Left lobe of liver (tissue), 2 donors: ENCODE results near the gene UBN2. TPM values are rescaled to one million over a fixed set of nuclear protein-coding genes. Genes with fewer than 3 reads are reported as not detected.

Experiments
- ATAC-seq: fragments of 200-7000 bp; cut with Tn5 transposase; one replicate; pipeline ENCODE4 v1.9.1; 2020; ENCODE audit warnings: mild to moderate bottlenecking, moderate library complexity
- DNase-seq: peaks from one replicate; pipeline ENCODE4 v3.0.0-alpha.2; 2020; ENCODE audit warnings: low spot score
- total RNA-seq: library from RNA; stranded (reverse); gene quantifications from one replicate; pipeline ENCODE4 v1.2.1, GENCODE V29; 2021
- donor health status: DM: no; HTN: no; CAD: no; lungs with moderate emphysema.
- donor health status: DM: no; HTN: yes; CAD: no.

The UBN2 gene
- total RNA-seq, 1 donor from 2014 or later: 8.9 TPM

DNA sequence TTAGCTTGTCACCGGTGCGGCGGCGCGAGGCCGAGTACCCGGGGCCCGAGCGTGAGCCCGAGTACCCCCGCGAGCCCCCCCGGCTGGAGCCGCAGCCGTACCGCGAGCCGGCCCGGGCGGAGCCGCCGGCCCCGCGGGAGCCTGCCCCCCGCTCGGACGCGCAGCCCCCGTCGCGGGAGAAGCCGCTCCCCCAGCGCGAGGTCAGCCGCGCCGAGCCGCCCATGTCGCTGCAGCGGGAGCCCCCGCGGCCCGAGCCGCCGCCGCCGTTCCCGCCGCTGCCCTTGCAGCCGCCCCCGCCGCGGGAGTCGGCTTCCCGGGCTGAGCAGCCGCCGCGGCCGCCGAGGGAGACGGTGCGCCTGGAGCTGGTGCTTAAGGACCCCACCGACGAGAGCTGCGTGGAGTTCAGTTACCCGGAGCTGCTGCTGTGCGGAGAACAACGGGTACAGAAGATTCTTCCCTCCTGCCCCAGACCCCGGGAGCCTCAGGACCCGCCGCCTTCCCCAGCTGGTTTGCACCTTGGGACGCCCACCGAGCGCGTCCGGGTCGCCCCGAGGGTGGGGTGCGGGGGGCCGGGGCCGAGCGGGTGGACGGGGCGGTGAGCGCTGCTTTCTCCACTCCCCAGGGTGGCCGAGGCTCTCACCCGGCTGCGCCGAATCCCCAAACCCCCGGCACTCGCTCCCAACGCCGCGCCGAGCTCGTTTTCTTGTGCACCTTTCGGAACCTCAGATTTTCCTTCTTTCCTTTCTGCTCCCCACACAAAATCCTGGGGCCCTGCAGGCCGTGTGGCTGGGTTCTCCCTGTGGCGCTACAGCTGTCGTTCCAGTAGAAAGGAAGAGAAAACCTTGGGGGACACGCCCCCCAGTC lies 708 bp downstream of the UBN2 start:
- ATAC-seq (peak; percentile 50), DNase-seq (peak; percentile 51)

DNA sequence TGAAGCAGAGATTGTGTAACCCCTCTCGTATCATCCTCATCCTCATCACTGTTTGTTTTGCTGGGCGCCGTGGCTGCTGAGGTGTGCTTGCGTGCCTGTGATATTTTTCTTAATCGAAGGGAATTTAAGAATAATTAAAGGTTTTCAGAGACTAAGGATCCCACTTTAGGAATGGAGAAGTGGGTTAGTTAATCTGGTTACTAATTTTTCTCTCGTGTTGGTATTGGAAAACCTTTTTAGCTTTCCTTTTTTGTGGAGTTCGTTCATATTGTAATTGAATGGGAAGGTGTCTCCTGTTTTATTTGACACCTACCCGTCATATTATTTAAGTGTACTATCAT lies 1.3 kb downstream of the UBN2 start:
- DNase-seq (no peak), ATAC-seq (peak; percentile 37)

DNA sequence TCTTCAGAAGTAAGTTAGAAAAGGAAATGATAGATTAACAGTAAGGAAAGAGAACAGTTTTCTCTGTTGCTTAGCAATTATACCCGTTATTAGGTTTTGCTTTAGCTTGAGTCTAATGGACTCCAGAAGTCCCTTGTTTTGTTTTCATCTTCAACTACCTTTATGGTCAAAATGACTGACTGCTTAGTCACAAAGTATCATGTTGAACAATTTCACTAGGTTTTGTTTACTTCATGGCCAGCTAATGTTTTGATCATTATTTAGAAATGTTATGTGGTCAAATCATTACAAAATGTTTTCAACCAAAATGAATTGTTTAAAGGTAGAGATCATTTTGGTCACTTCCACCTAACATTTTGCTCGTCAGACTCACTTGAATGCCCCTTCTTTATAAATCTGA lies 1.9 kb downstream of the UBN2 start:
- DNase-seq (no peak), ATAC-seq (no peak)

DNA sequence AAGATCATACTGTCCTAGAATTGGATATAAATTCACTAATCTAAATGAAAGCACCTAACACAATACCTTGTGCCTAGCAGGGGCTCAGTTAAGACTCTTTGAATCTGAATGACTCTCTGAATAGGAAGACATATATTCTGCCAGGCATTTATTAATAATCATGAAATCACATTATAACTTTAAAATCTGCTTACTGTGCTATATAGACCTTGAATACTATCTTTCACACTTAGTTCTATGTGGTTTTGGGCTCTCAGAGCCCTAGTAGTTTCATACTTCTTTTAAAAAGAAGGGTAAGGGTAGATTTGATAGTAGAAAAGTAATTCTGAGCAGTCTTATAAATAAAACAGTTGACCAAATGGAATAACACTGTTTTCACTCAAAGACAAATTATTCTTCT lies 10.2 kb downstream of the UBN2 start:
- ATAC-seq (no peak), DNase-seq (no peak)

DNA sequence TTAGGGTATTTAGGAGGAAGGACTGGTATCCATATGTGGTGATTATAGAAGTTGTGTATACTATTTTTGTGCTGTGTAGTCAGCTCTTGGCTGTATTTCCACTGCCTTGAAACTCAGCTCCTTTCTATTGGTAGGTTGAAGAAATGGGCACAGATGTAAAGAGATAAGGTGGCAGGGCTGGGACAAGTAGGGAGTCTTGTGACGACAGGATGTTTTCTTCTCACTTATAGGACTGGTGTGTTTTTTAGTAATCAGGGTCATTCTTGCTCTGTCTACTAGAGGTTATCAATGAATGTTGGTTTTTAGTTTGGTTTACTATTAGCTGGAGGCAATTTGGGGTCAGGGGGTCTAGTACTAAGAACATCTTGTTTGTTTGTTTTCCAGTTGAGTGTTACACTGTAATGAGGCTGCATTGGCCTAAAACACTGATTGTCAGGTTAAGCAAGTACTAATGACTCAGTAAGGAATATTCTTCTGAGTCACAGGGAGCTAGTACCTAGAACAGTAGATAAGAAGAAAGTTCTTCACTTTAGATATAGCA lies 11.8 kb downstream of the UBN2 start:
- ATAC-seq (no peak), DNase-seq (no peak)

DNA sequence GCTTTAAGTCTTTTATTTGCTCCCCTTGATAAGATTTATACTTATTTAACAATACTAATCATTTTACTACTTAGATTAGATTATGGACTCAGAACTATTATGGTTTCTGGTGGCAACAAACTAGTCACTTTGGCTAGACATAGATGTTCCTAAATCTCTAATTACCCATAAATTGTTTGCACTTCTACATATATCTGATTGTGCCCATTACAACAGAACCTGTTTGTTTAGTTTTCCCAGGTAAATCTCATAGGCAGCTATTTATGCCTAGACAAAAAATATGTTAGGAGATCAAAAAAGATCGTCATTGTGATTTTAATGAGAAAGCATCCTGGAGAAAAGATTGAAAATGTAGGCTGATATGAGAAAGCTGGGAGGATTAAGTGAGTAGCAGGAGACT lies 14.4 kb downstream of the UBN2 start:
- DNase-seq (no peak), ATAC-seq (no peak)

DNA sequence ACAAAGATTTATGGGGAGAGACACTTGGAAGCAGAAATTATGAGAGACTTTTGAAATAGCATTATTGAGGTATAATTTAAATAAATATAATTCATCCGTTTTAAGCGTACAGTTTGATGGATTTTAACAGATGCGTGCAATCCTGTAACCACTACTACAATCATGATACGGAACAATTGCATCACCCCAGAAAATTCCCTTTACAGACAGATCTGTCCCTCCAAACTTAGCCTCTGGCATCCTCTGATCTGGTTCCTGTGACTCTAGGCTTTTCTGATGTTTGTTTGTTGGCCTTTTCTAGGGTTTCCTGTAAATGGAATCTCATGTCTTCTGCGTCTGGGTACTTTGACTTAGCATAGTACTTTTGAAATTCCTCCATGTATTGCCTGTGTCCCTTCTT lies 15.5 kb downstream of the UBN2 start:
- DNase-seq (no peak), ATAC-seq (no peak)

DNA sequence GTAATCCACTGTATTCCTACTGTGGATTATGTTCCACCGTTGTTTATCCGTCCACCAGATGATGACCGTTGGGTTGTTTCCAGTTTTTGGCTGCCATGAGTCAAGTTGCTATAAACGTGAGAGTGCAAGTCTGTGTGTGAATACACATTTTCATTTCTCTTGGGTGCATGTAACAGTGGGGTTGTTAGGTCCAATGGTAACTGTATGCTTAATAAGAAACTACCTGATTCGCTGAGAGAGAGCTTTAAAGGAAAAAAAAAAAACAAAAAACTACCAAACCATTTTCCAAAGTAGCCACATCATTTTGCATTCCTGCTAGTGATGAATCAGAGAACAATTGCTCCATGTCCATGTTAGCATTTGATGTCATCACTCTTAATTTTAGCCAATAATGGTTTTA lies 15.9 kb downstream of the UBN2 start:
- ATAC-seq (no peak), DNase-seq (no peak)

DNA sequence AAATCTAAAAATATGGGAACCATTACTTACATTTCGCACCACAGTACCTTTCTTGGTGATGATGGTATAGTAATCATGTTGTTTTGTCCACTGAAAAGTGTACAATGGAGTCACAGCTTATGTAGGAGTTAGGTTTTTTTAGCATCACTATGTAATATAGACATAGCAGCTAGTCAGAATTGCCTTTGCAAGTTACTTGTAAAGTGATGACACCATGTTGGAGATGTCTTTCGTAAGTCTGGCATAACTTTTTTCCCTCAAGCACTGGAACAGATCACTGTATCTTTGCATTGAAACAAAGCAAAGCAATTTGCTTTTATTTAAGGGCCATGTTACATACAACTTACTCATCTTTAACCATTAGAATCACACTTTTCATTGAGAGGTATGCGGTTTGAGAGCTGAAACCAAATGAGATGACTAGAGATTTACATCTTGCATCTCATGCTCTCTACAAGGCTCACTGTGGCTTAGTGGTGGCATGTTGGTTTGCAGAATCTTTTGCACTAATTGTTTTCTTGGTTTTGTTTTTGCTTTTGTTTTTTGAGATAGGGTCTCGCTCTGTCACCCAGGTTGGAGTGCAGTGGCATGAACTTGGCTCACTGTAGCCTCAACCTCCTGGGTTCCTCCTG lies 18.3 kb downstream of the UBN2 start:
- no peak for DNase-seq
- no peak for ATAC-seq

DNA sequence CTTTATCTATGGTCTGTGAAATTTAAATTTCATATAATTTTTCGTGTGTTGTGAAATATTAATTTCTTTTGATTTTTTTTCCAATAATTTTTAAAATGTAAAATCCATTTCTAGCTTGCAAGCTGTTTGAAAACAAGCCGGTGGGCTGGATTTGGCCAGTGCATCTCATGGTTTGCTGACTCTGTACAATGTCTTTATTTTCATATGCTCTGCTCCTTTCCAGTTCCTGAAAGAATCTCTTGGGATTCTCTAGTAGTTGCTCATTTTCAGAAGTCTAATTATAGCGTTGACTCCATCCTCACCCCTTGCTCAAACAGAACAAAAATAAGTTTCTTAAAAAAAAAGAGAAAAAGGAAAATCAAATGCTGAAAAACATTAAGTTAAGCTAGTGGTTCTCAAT lies 21.4 kb downstream of the UBN2 start:
- no peak for DNase-seq
- no peak for ATAC-seq

DNA sequence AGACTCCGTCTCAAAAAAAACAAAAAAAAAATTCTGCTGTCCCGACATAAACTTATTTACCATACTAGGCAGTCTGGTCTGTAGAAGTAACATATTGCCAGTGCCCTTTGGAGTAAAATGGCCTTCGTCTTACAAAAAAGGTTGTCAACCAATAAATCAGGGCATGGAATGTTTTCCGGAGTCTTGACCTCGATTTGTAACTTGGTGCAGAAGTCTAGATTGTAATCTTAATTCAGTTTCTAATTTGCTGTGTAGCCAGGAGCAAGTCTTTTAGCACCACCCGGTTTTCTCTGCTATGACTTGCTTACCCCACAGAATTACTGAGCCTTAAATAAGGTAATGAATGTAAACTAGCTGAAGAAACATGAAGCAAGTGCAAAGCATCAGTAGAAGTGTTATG lies 23.2 kb downstream of the UBN2 start:
- no peak for ATAC-seq
- no peak for DNase-seq

DNA sequence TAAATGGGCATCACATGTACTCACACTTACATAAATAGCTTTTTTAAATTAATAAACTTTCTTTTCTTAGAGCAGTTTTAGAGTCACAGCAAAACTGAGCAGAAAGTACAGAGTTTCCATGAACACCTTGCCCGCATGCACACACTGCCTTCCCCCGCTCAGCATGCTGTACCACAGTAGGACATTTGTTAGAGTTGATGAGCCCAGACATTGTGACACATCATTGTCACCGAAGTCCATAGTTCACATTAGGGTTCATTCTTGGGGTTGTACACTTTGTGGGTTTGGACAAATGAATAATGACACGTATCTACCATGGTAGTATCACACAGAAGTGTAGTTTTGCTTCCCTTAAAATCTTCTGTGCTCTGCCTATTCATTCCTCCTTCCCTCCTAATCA lies 23.7 kb downstream of the UBN2 start:
- DNase-seq (no peak), ATAC-seq (no peak)

DNA sequence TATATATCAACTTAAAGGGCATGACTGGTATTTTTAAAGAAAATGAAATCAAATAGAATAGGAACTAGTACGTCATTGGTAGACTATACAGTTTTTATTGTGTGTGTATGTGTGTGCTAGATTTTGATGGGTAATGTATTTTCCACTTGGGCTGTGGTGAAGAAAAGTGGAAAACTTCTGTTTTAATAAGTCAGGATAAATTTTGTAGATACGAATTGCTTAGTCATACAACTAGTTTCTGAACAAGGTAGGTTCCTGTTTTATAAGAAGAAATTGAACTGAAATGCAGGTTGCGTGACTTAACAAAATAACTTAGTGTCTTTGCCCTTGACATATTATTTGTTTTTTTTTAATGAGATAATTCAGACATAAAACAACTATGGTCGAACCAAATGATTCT lies 24.3 kb downstream of the UBN2 start:
- no peak for ATAC-seq

DNA sequence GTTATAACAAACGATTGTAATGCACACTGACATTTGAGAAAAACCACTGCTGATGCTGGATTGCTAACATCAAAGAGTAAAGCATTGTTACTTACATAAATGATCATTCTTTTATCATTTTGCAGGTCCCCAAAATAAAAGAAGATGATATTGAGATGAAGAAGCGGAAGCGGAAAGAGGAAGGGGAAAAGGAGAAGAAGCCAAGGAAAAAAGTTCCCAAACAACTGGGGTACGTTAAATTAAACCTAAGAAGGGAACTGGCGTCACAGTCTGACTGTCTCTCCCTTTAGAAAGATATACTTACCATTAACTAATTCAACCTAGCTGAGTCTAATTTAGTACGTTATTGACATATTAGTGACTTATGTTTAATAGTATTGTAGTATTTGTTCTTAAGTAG lies 28.1 kb downstream of the UBN2 start:
- no peak for ATAC-seq
- no peak for DNase-seq

More for the DNA sequence above, 24.3 kb downstream of the UBN2 start:
- no peak for DNase-seq

DNA sequence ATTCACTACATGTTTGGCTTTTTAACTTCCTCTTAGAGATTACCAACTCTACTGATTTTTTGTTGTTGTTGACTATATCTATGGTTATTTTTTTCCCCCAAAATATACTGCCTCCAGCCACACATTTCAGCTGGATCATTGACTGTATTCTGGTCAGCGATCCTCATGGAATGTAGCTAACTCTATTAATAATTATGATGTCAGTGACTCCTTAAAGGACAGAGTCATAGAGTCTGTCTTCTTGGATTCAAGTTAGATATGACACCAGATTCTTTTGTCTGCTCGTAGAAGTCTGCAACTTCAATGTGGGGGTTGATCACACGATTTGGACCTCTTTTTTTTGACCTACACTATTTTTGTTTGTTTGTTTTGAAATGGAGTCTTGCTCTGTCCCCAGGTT lies 33.2 kb downstream of the UBN2 start:
- ATAC-seq (no peak), DNase-seq (no peak)

DNA sequence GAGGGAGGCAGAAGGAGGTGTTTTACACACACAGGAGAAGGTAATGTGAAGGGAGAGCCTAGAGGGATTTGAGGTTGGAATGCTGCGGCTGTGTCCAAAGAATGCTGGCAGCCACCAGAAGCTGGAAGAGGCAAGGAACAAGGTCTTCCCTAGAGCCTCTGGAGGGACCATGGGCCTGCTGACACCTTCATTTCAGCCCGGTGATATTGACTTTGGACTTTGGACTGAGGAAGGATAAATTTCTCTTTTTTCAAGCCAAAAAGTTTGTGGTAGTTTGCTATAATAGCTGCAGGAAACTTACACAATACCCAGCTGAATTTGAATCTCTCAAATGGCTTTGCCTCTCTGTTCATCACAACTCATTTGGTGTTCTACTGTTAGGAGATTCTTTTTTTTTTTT lies 34.6 kb downstream of the UBN2 start:
- ATAC-seq (peak; percentile 91), DNase-seq (peak; percentile 49)

DNA sequence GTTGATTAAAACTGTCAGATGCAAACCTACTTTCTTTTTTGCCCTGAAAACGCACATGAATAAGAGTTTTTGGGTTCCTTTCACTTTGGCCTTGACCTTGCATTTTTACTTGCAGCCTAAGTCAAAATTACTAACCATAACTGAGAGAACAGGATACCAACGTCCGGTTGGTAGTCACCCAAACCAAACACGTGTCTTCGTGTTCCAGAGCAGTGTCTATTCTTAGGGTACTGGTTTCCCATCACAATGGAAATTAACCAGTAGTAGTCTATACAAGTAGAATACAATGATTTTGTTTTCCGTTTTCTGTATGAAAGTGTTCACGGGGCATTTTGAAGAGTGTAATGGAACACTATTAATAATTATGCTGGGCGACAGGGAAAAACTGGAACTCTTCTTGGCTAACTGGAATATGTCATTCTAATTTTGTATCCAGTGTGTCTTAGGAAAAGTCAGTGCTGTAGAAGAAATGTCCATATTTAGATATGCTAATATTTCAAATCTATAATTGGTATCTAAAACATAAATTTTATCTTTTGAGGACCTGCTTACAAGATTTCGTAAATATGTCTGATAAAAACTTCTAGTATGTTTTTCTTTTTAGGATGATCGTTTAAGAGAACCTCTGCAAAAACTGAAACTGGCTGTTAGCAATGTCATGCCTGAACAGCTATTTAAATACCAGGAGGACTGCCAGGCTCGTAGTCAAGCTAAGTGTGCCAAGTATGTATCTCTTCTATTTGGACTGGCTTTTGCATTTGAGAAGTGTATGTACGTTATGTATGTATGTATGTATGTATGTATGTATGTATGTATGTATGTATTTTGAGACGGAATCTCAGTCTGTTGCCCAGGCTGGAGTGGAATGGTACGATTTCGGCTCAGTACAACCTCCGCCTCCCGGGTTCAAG lies 40.9 kb downstream of the UBN2 start:
- DNase-seq: no peak
- ATAC-seq: no peak

DNA sequence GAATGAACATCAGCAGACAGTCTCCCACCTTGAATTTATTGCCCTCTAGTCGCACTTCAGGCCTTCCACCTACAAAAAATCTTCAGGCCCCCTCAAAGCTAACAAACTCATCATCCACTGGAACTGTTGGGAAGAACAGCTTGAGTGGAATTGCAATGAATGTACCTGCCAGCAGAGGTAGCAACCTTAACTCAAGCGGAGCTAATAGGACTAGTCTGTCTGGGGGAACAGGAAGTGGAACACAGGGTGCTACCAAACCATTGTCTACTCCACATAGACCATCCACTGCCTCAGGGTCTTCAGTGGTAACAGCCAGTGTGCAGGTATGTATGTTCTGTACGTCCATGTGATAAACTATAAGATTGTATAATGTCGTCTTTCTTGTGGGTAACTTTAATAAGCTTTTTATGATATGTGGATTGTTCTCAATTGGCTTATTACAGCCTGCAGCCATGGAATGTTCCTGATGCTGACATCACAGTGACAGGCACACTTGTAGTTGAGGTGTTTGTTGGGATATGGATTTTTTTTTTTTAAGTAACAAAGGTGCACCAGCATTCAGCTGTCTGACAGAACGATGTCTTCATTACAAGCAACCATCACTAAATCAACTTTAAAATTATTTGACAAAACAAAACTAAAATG lies 53.3 kb downstream of the UBN2 start:
- DNase-seq (no peak), ATAC-seq (no peak)

DNA sequence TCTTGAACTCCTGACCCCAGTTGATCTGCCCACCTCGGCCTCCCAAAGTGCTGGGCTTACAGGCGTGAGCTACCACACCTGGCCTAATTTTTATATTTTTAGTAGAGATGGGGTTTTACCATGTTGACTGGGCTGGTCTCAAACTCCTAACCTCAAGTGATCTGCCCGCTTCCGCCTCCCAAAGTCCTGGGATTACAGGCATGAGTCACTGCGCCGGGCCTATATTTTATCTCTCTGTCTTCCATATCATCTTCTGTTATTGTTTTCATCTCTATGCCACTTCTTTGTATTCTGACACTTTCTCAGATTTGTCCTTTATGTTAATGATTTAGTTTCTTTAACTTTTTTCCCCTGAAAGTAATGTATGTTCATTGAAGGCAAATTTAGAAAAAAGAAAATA lies 55.1 kb downstream of the UBN2 start:
- ATAC-seq (no peak), DNase-seq (no peak)

DNA sequence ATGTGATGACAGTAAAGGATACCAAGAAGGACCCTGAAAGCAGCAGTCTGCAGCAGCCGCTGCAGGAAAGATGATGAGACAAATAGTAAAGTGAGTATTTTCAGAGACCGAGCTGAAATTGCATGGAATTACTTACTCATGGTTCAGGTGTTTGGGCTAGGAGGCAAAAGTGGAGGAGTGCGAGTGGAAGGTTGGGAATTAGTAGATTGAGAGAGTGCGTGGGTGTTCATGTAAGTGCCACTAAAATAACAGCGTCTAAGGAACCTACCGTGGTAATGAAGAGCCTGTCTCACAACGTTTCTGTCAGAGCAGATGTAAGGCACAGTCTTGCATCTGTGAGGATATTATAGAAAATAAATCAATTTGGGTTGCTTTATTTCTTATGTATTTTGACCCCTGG lies 61.8 kb downstream of the UBN2 start:
- ATAC-seq: no peak
- no peak for DNase-seq

DNA sequence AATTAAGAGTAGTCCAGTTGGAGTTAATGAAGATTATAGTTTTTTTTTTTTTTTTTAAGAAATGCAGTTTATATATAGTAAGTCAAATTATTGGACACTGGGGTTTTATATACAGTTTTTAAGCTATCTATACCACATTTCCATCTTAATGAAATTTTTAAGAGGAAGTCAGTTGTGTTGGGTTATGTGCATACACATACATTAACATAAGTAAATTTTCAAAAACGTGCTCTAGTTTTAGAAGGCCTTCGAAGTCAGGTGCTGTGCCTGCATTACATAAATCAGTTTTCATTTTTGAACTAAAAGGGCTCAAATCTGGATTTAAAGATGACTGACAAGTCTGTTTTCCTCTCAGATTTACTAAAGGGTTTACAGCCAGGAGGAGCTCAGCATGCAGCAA lies 62.5 kb downstream of the UBN2 start:
- DNase-seq (no peak), ATAC-seq (no peak)
